HepG2 (cell line): Measurements from ENCODE around the gene PRDM15. TPM values are rescaled to one million over a fixed set of nuclear protein-coding genes. Genes with fewer than 3 reads are reported as not detected.

ENCODE experiments used
- ARNTL ChIP-seq: sonication (generic); formaldehyde crosslinking; IDR thresholded peaks from 2 replicates; pipeline ENCODE4 v1.4.0; 2020; ENCODE audit warnings: mild to moderate bottlenecking, missing genetic modification reagents
- FOXO4 ChIP-seq: sonication (generic); formaldehyde crosslinking; conservative IDR thresholded peaks from 2 replicates; pipeline ENCODE4 v1.8.1; 2023; ENCODE audit warnings: missing genetic modification reagents
- HMGA1 ChIP-seq: sonication (generic); formaldehyde crosslinking; conservative IDR thresholded peaks from 2 replicates; pipeline ENCODE4 v1.4.0; 2020; ENCODE audit warnings: missing genetic modification reagents
- MAFK ChIP-seq, 2 experiments: IDR thresholded peaks in 1 of 2; conservative IDR thresholded peaks in 1 of 2; 2 replicates each; pipeline ENCODE4 v1.6.1; 2011; ENCODE audit warnings: improper control_type of control experiment in 2 of 2, low read length in 2 of 2
- NCOA2 ChIP-seq: sonication (generic); formaldehyde crosslinking; IDR thresholded peaks from 2 replicates; pipeline ENCODE4 v1.8.0; 2022; ENCODE audit warnings: inconsistent platforms
- NR0B2 ChIP-seq: sonication (generic); formaldehyde crosslinking; IDR thresholded peaks from 2 replicates; pipeline ENCODE4 v1.4.0; 2020; ENCODE audit warnings: mild to moderate bottlenecking, missing genetic modification reagents
- PHB2 ChIP-seq: fragments of 450-650 bp; IDR thresholded peaks from 2 replicates; pipeline ENCODE4 v1.6.1; 2018; ENCODE audit not compliant: partially characterized antibody
- PHF5A ChIP-seq: IDR thresholded peaks from one replicate; pipeline ENCODE4 v1.6.1; 2018; ENCODE audit warnings: low read depth, missing genetic modification reagents; ENCODE audit not compliant: unreplicated experiment
- PRDM15 ChIP-seq: sonication (generic); formaldehyde crosslinking; IDR thresholded peaks from 2 replicates; pipeline ENCODE4 v1.4.0; 2020; ENCODE audit warnings: missing genetic modification reagents
- PRMT3 ChIP-seq: sonication (generic); formaldehyde crosslinking; IDR thresholded peaks from 2 replicates; pipeline ENCODE4 v1.8.1; 2022; ENCODE audit warnings: low read depth, mild to moderate bottlenecking, moderate library complexity, missing genetic modification reagents, borderline replicate concordance
- PTBP1 ChIP-seq: fragments of 200-400 bp; formaldehyde crosslinking; IDR thresholded peaks from 2 replicates; pipeline ENCODE4 v1.6.1; 2018; ENCODE audit warnings: low read length, low read depth; ENCODE audit not compliant: poor library complexity, severe bottlenecking
- SP4 ChIP-seq: sonication (generic); formaldehyde crosslinking; IDR thresholded peaks from 2 replicates; pipeline ENCODE4 v1.8.1; 2023; ENCODE audit warnings: mild to moderate bottlenecking, missing genetic modification reagents
- THYN1 ChIP-seq: sonication (generic); formaldehyde crosslinking; IDR thresholded peaks from 2 replicates; pipeline ENCODE4 v1.8.1; 2023; ENCODE audit warnings: low read depth, mild to moderate bottlenecking, moderate library complexity, missing genetic modification reagents, borderline replicate concordance
- ZFP41 ChIP-seq: sonication (generic); formaldehyde crosslinking; IDR thresholded peaks from 2 replicates; pipeline ENCODE4 v1.4.0; 2020; ENCODE audit warnings: mild to moderate bottlenecking, missing genetic modification reagents, borderline replicate concordance
- ZNF121 ChIP-seq: sonication (generic); formaldehyde crosslinking; IDR thresholded peaks from 2 replicates; pipeline ENCODE4 v1.5.0; 2020; ENCODE audit warnings: mild to moderate bottlenecking, missing genetic modification reagents
- ZNF20 ChIP-seq: sonication (generic); formaldehyde crosslinking; IDR thresholded peaks from 2 replicates; pipeline ENCODE4 v1.4.0; 2020; ENCODE audit warnings: mild to moderate bottlenecking, moderate library complexity, missing genetic modification reagents
- ZNF260 ChIP-seq: sonication (generic); formaldehyde crosslinking; IDR thresholded peaks from 2 replicates; pipeline ENCODE4 v1.4.0; 2020; ENCODE audit warnings: missing genetic modification reagents, low read depth, mild to moderate bottlenecking, borderline replicate concordance
- ZNF292 ChIP-seq: sonication (generic); formaldehyde crosslinking; IDR thresholded peaks from 2 replicates; pipeline ENCODE4 v1.8.1; 2022; ENCODE audit warnings: mild to moderate bottlenecking, low read depth, missing genetic modification reagents, borderline replicate concordance
- ZNF576 ChIP-seq: sonication (generic); formaldehyde crosslinking; IDR thresholded peaks from 2 replicates; pipeline ENCODE4 v1.4.0; 2020; ENCODE audit warnings: mild to moderate bottlenecking, missing genetic modification reagents
- ZSCAN22 ChIP-seq: sonication (generic); formaldehyde crosslinking; IDR thresholded peaks from 2 replicates; pipeline ENCODE4 v1.4.0; 2020; ENCODE audit warnings: mild to moderate bottlenecking, missing genetic modification reagents
- polyA plus RNA-seq, 8 experiments: library from polyadenylated mRNA; depleted of rRNA in 3 of 8; stranded (reverse) in 7 of 8; unstranded in 1 of 8; fragments of >200 nt; fragmentation: Illumina TruSeq in 4 of 8; extraction: Trizol in 4 of 8; gene quantifications; 2 replicates each; pipeline versions ENCODE4 v1.2.1 to v1.2.3, GENCODE V29; 2011 to 2016; ENCODE audit warnings: low read depth in 4 of 8, missing spikeins in 1 of 8, mixed read lengths in 1 of 8; ENCODE audit not compliant: insufficient read depth in 1 of 8
- total RNA-seq, 5 experiments: library from RNA; depleted of rRNA; stranded (reverse); fragments of >200 nt; fragmentation: Illumina TruSeq; extraction: Trizol; gene quantifications; 2 replicates each; pipeline ENCODE4 v1.2.3, GENCODE V29; 2016; ENCODE audit warnings: low read depth in 1 of 5
- TF ChIP-seq, protein P1 (sequence below): sonication (generic); formaldehyde crosslinking; IDR thresholded peaks from 2 replicates; pipeline ENCODE4; 2020; ENCODE audit warnings: missing genetic modification reagents, mild to moderate bottlenecking, borderline replicate concordance

PRDM15 gene
- total and polyA plus RNA-seq, 2 of the 13 experiments (the other 11 are each of a cell fraction or from before 2014, with no cell fraction given), result 4.0 to 6.9 TPM

GRCh38 chr21:41766883-41767605 is 112.1 kb downstream of the PRDM15 start, which contains the start of gene RIPK4 (continued):
- TF ChIP-seq FOXO4 (CRISPR knock-in tag) (no peak), SP4 (CRISPR knock-in tag) (peak; percentile 87), ZFP41 (no peak), HMGA1 (no peak), ZNF121 (no peak), ZSCAN22 (CRISPR knock-in tag) (no peak), ARNTL (CRISPR knock-in tag) (no peak), ZNF20 (CRISPR knock-in tag) (no peak), PHF5A (CRISPR knock-in tag) (no peak), NCOA2 (no peak), ZNF260 (CRISPR knock-in tag) (no peak), MAFK (conservative IDR thresholded peaks at IDR 0.05 in 1 of 2, IDR thresholded peaks at IDR 0.05 in 1 of 2; ENCODE audit: low read length in 2 of 2) (no peak), ZNF292 (no peak), PRMT3 (CRISPR knock-in tag) (no peak), PRDM15 (no peak), THYN1 (no peak), NR0B2 (no peak), ZNF576 (CRISPR knock-in tag) (no peak), PHB2 (no peak), PTBP1 (no peak)
- TF ChIP-seq, protein P1, sequence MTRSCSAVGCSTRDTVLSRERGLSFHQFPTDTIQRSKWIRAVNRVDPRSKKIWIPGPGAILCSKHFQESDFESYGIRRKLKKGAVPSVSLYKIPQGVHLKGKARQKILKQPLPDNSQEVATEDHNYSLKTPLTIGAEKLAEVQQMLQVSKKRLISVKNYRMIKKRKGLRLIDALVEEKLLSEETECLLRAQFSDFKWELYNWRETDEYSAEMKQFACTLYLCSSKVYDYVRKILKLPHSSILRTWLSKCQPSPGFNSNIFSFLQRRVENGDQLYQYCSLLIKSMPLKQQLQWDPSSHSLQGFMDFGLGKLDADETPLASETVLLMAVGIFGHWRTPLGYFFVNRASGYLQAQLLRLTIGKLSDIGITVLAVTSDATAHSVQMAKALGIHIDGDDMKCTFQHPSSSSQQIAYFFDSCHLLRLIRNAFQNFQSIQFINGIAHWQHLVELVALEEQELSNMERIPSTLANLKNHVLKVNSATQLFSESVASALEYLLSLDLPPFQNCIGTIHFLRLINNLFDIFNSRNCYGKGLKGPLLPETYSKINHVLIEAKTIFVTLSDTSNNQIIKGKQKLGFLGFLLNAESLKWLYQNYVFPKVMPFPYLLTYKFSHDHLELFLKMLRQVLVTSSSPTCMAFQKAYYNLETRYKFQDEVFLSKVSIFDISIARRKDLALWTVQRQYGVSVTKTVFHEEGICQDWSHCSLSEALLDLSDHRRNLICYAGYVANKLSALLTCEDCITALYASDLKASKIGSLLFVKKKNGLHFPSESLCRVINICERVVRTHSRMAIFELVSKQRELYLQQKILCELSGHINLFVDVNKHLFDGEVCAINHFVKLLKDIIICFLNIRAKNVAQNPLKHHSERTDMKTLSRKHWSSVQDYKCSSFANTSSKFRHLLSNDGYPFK (CRISPR knock-in tag), result no peak
